ENCODE results near the gene APAF1. TPM values are rescaled to one million over a fixed set of nuclear protein-coding genes. Genes with fewer than 3 reads are reported as not detected.

Gene APAF1
- total and polyA plus RNA-seq, 9 of the 15 experiments (the other 6 are each of a cell fraction or from before 2014, with no cell fraction given) = 5.1 to 15.7 (median 9.9) TPM

DNA sequence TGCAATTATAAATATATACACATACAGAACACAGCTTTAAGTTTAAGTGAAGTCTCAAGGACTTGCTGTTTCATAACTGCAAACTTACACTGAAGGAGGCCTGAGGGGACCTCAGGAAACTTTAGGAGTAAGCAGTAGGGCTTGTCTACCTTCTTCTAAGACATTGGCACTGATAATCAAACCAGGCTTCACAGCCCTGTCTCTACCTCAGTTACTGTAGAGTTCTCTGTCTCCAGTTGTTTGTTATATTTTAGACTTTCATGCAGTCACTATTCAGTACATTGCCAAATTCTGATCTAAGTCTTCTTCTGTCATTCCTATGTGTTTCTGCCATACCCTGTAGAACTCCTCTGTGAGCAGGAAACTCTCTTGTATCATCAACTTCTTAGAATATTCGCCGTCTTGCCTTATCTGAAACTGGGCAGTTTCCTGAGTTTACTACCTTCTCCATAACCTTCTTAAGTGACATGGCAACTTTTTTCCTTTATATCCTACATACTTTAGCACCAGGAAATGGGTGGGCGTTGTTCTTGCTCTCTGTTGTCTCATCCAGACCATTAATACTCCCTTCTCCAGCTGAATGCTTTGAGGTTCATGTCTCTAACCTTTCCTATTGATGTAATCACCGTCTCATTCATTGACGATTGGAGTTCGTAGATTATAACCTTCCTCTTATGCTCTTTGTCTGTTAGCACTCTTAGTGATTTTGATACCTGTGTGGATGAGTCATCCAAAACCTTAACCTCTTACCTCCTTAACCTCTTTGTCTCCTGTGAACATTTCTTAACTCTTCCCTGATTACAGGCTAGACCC is 11.4 kb downstream of the APAF1 start (continued):
- TF ChIP-seq MLLT1 (IDR thresholded peaks at IDR 0.05) = no peak
- TF ChIP-seq ZNF398 (CRISPR knock-in tag; IDR thresholded peaks at IDR 0.05) = no peak

GRCh38 chr12:98660521-98660920 is 15.4 kb downstream of the APAF1 start:
- no peak for ATAC-seq
- in situ Hi-C loops (cut with MboI) (no loop called here), intact Hi-C loops (cut with micrococcal nuclease) (no loop called here)
- Histone ChIP-seq H3K27ac (ENCODE audit: extremely low read depth, low read depth, low read length) (no peak overlapping the region), H2AFZ (ENCODE audit: low read depth, low read length) (no peak overlapping the region), H3K27me3 (ENCODE audit: control insufficient read depth in 2 of 2, insufficient read depth in 2 of 2, low read length in 2 of 2) (no peaks in the 10 kb centered on the region), H3K9ac (ENCODE audit: insufficient read depth in 1 of 2, low read depth in 2 of 2, low read length in 2 of 2) (no peak overlapping the region), H3K4me1 (replicated peaks in 1 of 2; ENCODE audit: control insufficient read depth in 2 of 2, insufficient read depth in 2 of 2, low read length in 2 of 2) (peaks cover 0 to 12% of the 10 kb centered on the region in 2 experiments; a peak in 2 of 5 replicates), H4K20me1 (replicated peaks; ENCODE audit: control insufficient read depth, insufficient read depth, low read length) (no peaks in the 10 kb centered on the region), H3K4me2 (ENCODE audit: insufficient read depth, low read length) (no peak overlapping the region), H3K79me2 (ENCODE audit: control insufficient read depth, insufficient read depth, low read length) (no peaks in the 10 kb centered on the region), H3K4me3 (no peak overlapping the region), H3K9me1 (ENCODE audit: control insufficient read depth, insufficient read depth, low read length) (no peaks in the 10 kb centered on the region), H3K9me3 (replicated peaks; ENCODE audit: control insufficient read depth, insufficient read depth, low read depth, low read length) (no peaks in the 10 kb centered on the region), H3K36me3 (ENCODE audit: control insufficient read depth, insufficient read depth, low read length) (peaks cover 8% of the 10 kb centered on the region; the same call in 2 of the 3 replicates)
- no peak for DNase-seq (ENCODE audit: extremely low read depth in 1 of 4, low spot score in 3 of 4)
- POLR2A ChIA-PET = interaction anchor here (1.4 kb wide), 1 partner anchor 9 kb away, joined by 3 read pairs; no protein-coding TSS in a partner anchor
- CTCF ChIA-PET (ENCODE audit: low intra/inter-chr PET ratio) = no interaction called here
- TF ChIP-seq, protein P1, sequence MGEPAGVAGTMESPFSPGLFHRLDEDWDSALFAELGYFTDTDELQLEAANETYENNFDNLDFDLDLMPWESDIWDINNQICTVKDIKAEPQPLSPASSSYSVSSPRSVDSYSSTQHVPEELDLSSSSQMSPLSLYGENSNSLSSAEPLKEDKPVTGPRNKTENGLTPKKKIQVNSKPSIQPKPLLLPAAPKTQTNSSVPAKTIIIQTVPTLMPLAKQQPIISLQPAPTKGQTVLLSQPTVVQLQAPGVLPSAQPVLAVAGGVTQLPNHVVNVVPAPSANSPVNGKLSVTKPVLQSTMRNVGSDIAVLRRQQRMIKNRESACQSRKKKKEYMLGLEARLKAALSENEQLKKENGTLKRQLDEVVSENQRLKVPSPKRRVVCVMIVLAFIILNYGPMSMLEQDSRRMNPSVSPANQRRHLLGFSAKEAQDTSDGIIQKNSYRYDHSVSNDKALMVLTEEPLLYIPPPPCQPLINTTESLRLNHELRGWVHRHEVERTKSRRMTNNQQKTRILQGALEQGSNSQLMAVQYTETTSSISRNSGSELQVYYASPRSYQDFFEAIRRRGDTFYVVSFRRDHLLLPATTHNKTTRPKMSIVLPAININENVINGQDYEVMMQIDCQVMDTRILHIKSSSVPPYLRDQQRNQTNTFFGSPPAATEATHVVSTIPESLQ (CRISPR knock-in tag; IDR thresholded peaks at IDR 0.05) = no peak
- no peak for TF ChIP-seq SRSF3 (IDR thresholded peaks at IDR 0.05; ENCODE audit: insufficient read depth, low read length)
- BruUV-seq (replicated peaks) = no TSS peak
- FAIRE-seq = no peak

All from K562 (cell line).